ENCODE results near the gene LRRC37A. TPM values are rescaled to one million over a fixed set of nuclear protein-coding genes. Genes with fewer than 3 reads are reported as not detected.

Gene LRRC37A
- total and polyA plus RNA-seq, 9 of the 15 experiments (the other 6 are each of a cell fraction or from before 2014, with no cell fraction given) = 0.14 to 3.1 (median 1.8) TPM

DNA sequence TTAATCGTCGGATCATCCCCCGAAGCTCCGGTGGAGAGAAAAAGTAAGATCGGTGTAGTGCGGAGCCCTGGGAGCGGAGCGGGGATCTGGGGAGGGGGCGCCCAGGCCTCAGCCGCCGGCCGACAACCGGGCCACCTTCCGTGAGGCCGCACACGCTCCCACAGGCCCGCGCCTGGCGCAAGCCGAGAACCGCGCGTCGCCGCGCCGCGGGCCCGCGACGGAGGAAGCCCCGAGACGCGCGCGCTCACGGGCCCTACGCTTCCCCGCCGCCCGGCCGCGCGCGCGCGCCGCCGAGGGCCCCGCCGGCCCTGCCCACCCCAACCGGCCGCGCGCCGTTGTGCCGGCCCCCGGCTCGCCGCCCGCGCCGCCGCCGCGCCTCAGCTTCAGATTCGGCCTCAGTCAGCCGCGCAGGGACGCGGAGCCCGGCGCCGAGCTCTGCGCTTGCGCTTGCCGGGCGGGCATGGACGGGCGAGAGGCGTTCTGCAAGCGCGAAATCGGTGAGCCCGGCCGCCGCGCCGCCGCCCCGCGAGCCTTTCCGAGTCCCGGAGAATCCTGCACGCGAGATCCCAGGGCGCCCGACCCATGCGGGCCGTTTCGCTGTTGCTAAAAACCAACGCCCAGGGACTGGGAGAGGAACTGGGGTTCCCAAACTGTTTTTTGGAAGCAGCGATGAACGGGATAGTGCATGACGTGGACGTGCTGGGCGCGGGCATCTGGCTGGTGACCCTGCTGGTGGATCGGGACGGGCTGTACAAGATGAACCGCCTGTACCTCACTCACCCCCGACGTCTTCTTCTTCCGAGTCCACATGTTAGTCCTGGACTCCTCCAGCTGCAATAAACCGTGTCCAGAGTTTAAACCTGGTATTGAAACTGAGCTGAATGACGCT, 28.0 kb upstream of the LRRC37A start (continued):
- TF ChIP-seq, protein P1, sequence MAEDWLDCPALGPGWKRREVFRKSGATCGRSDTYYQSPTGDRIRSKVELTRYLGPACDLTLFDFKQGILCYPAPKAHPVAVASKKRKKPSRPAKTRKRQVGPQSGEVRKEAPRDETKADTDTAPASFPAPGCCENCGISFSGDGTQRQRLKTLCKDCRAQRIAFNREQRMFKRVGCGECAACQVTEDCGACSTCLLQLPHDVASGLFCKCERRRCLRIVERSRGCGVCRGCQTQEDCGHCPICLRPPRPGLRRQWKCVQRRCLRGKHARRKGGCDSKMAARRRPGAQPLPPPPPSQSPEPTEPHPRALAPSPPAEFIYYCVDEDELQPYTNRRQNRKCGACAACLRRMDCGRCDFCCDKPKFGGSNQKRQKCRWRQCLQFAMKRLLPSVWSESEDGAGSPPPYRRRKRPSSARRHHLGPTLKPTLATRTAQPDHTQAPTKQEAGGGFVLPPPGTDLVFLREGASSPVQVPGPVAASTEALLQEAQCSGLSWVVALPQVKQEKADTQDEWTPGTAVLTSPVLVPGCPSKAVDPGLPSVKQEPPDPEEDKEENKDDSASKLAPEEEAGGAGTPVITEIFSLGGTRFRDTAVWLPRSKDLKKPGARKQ (CRISPR knock-in tag; IDR thresholded peaks at IDR 0.05) = no peak
- TF ChIP-seq, protein P2, sequence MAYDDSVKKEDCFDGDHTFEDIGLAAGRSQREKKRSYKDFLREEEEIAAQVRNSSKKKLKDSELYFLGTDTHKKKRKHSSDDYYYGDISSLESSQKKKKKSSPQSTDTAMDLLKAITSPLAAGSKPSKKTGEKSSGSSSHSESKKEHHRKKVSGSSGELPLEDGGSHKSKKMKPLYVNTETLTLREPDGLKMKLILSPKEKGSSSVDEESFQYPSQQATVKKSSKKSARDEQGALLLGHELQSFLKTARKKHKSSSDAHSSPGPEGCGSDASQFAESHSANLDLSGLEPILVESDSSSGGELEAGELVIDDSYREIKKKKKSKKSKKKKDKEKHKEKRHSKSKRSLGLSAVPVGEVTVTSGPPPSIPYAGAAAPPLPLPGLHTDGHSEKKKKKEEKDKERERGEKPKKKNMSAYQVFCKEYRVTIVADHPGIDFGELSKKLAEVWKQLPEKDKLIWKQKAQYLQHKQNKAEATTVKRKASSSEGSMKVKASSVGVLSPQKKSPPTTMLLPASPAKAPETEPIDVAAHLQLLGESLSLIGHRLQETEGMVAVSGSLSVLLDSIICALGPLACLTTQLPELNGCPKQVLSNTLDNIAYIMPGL (CRISPR knock-in tag; IDR thresholded peaks at IDR 0.05) = peak; percentile 64; the same call in 1 of the 2 replicates
- TF ChIP-seq SMARCC2 (IDR thresholded peaks at IDR 0.05; ENCODE audit: low read depth) (peak; percentile 22; the same call in 1 of the 2 replicates), MXI1 (IDR thresholded peaks at IDR 0.05; ENCODE audit: low read depth, low read length) (no peak), MAFG (tag; conservative IDR thresholded peaks at IDR 0.05) (0 out of 2 replicates have a peak, but pooled peaks have one; percentile 42), DIDO1 (tag; IDR thresholded peaks at IDR 0.05; ENCODE audit: low read depth) (no peak), MAFK (IDR thresholded peaks at IDR 0.05; ENCODE audit: low read length) (no peak; the same call in 1 of the 2 replicates), SRSF1 (IDR thresholded peaks at IDR 0.05; ENCODE audit: low read depth, low read length) (no peak), PHB2 (IDR thresholded peaks at IDR 0.05; ENCODE audit: low read depth) (no peak), FOXM1 (IDR thresholded peaks at IDR 0.05; ENCODE audit: low read depth) (no peak), FOXM1 (CRISPR knock-in tag; IDR thresholded peaks at IDR 0.05; ENCODE audit: low read depth) (no peak), CEBPG (CRISPR knock-in tag; IDR thresholded peaks at IDR 0.05) (no peak), CEBPG (tag; conservative IDR thresholded peaks at IDR 0.05 in 1 of 2, IDR thresholded peaks at IDR 0.05 in 1 of 2) (no peak), ESRRA (IDR thresholded peaks at IDR 0.05; ENCODE audit: borderline replicate concordance, low read depth) (no peak), PURB (CRISPR knock-in tag; IDR thresholded peaks at IDR 0.05; ENCODE audit: low read depth) (no peak), DPF2 (IDR thresholded peaks at IDR 0.05) (0 out of 2 replicates have a peak, but pooled peaks have one; percentile 1), TRIM24 (IDR thresholded peaks at IDR 0.05) (peak in 1 of 2 experiments; percentile 59; a peak in 2 of 4 replicates), FOXK1 (CRISPR knock-in tag; IDR thresholded peaks at IDR 0.05; ENCODE audit: borderline replicate concordance) (no peak), KLF16 (IDR thresholded peaks at IDR 0.05) (no peak), KDM5B (IDR thresholded peaks at IDR 0.05; ENCODE audit: insufficient replicate concordance, low read depth, low read length) (peak; percentile 81), ZEB2 (IDR thresholded peaks at IDR 0.05) (no peak), ERF (CRISPR knock-in tag; IDR thresholded peaks at IDR 0.05) (peak; percentile 95), TFAM (CRISPR knock-in tag; conservative IDR thresholded peaks at IDR 0.05) (no peak), PTTG1 (tag; IDR thresholded peaks at IDR 0.05; ENCODE audit: low read depth) (no peak), ZBTB17 (CRISPR knock-in tag; IDR thresholded peaks at IDR 0.05) (peak; percentile 59)

Measured in K562 (cell line).